NCI-H146 (cell line): Measurements from ENCODE around the gene NDFIP1.
A peak's percentile ranks its signal among the peaks of the same experiment; 100 is the strongest.

ENCODE experiments used
- DNase-seq: peaks from one replicate; lab custom pipeline; 2025; lab: John Stamatoyannopoulos, UW

The NDFIP1 gene

DNA sequence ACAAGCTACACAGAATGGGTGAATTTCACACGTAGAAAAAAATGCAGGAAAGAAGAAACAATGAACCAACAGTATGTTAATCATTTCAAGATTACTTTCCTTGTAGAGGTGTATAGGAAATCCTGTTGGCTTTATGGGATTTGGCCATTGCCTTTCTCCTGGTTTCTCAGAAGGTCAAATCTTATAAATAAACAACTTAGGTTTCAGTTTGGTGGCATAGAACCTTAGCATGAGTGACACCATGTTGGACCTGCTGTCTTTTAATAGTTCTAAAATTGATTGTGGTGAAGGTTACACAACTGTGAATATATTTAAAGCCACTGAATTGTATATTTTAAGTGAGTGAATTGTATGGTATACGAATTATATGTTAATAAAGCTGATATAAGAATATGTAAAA lies 16.7 kb upstream of the NDFIP1 start:
- DNase-seq = no peak

GRCh38 chr5:142095035-142095434 lies 13.5 kb upstream of the NDFIP1 start:
- no peak for DNase-seq

DNA sequence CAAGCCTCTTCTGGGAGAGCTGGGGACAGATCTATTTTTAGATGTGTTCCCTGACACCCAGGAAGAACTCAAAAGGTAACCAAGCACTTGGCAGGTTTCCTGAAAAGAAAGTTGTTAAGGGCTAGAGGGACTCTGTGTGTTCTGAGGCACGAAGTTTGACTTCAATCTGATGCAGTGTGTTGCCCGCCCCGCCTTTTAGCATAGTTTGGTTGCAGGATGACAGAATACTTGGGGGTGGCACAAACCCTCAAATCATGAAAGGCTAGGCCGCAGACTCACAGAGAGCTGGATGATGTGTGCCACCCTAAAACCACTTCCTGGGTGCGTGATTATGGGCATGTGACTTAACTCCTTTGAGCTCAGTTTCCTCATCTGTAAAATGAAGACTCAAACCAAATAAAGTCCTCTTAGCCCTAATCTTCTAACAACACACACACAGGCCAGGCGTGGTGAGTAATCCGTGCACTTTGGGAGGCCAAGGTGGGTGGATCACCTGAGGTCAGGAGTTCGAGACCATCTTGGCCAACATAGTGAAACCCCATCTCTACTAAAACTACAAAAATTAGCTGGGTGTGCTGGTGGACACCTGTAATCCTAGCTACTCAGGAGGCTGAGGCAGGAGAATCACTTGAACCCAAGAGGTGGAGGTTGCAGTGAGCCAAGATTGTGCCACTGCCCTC lies 12.8 kb upstream of the NDFIP1 start:
- no peak for DNase-seq

GRCh38 chr5:142096382-142096781 lies 12.2 kb upstream of the NDFIP1 start:
- no peak for DNase-seq

DNA sequence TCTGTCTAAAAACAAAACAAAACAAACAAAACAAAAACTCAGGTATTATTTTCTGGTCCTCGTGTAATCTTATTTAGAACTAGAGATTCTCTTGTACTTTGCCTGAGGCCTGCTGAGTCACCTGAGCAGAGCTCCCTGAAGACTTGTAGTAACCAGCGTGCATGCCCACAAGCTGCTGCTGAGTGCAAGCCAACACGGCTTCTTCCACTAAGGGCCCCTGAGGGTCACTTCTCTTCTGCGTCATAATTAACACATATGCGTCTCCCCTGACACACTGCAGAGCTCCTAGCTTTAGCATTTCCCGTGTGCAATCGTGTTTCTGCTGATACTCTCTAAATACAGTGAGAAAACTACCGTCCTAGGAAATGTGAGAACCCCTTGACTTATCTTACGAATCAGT lies 10.9 kb upstream of the NDFIP1 start:
- DNase-seq = no peak

DNA sequence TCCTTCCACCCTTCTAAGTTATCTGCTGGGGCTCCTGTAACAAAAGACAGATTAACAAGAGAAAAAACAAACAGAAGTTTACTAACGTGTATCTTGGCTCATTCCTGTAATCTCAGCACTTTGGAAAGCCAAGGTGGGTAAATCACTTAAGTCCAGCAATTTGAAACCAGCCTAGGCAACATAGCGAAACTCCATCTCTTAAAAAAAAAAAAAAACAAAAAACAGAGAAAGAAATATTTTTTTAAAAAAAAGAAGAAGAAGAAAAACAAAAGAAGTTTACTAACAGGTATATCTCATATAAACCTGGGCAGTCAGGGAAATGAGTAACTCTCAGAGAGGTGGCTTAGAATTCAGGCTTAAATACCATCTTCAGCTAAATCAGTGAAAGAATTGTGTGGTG lies 10.3 kb upstream of the NDFIP1 start:
- no peak for DNase-seq

GRCh38 chr5:142098931-142099330 lies 9.6 kb upstream of the NDFIP1 start:
- DNase-seq = no peak

- DNase-seq = no peak
Measured at GRCh38 chr5:142100307-142100706, 8.3 kb upstream of the NDFIP1 start.

- DNase-seq = no peak
Measured at GRCh38 chr5:142102980-142103740, 5.4 kb upstream of the NDFIP1 start.

DNA sequence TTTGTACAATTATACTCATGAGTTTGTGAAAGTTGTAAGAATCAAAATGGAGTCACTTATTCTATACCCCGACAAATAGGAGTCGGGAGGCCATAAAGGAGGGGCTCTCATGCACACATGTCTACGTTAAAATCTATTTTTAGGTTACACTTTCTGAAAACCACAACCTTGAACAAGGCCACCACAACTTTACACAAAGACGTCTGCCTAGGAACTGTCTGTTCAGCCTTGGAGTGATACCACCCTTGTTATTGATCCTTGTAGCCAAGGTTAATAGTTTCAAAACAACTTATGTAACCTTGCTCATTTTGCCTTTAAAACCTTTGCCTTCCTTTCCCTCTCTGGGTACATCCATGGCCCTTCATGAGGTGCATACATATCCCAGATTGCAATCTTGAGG lies 4.1 kb upstream of the NDFIP1 start:
- no peak for DNase-seq

- no peak for DNase-seq
Measured at GRCh38 chr5:142106061-142106460, 2.5 kb upstream of the NDFIP1 start.

GRCh38 chr5:142107036-142107735 lies 1.4 kb upstream of the NDFIP1 start:
- no peak for DNase-seq

DNA sequence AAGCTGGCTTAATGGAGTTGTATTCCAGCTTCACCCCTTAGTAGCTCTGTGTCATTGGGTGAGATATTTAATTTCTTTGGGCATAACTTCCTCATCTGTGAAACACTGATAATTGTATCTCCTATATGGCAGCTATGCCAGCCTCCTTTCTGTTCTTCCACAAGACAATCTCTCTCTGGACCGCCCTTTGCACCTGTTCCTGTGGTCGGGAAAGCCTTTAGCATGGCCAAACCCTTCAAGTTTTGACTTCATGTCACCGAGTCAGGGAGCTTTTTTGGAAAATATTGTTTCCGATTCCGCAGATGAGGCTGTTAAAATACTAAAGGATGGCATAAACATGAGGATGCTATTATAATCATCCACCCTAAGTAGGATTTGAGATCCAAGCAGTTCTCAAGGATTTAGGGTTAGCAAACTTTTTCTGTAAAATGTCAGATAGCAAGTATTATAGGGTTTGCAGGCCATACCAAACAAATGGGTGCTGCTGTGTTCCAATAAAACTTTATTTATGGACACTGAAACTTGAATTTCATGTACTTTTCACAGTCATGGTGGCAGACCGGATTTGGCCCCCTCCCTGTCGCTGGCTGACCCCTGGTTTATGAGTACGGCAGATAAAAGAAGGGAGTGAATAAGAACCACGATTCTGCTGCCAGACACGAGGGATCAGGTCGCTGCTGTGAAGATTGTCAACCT lies 695 bp upstream of the NDFIP1 start:
- no peak for DNase-seq

- DNase-seq = peak; percentile 20
Measured at GRCh38 chr5:142109331-142110045, 909 bp downstream of the NDFIP1 start.

GRCh38 chr5:142110046-142110531 lies 1.5 kb downstream of the NDFIP1 start:
- no peak for DNase-seq

DNA sequence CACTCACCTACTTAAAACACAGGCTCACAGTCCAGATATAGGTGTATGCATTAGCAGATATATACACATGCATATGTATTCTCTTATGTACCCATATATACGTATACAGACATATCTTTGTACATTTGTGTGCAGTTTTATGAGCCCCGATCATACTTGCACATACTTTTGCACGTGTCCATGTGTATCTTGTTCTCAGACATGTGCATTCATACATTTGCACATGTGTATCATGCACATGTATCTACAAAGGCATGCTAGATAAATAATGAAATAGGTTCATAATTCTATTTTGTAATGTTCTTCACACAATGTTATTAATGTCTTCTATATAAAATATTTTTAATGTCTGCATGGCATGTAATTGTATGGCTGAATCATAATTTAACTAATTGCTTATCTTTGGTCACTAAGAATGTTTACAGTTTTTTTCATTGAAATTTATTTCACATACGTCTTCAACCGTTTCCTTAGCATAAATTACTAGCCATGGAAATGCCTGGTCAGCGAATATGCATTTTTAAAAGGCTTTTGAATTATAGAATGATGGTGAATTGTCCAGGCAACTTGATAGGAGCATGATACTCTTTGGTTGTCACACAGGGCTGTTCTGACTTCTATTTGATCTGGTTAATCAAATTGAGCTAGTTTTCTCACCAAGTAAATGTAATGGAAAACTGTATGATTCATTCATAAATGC lies 2.6 kb downstream of the NDFIP1 start:
- no peak for DNase-seq

GRCh38 chr5:142114687-142115086 lies 6.1 kb downstream of the NDFIP1 start:
- DNase-seq = no peak

DNA sequence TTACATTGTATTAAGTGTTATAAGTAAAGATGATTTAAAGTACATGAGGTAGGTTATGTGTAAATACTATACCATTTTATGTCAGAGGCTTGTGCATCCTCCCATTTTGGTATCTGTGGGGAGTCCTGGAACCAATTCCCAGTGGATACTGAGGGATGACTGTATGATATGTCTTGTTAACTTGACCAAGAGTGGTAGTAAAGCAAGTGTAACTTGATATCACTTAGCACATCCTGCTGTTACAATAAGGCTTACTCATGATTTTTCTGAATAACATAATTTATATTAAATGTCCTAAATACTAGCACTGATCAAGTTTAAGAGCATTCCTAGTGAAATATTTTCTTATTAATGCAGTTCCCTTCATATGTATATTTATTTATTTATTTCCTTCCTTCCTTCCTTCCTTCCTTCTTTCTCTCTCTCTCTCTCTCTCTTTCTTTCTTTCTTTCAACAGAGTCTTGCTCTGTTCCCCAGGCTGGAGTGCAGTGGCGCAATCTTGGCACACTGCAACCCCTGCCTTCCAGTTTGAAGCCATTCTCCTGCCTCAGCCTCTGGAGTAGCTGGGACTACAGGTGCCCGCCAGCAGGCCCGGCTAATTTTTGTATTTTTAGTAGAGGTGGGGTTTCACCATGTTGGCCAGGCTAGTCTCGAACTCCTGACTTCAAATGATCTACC lies 7.5 kb downstream of the NDFIP1 start:
- no peak for DNase-seq

DNA sequence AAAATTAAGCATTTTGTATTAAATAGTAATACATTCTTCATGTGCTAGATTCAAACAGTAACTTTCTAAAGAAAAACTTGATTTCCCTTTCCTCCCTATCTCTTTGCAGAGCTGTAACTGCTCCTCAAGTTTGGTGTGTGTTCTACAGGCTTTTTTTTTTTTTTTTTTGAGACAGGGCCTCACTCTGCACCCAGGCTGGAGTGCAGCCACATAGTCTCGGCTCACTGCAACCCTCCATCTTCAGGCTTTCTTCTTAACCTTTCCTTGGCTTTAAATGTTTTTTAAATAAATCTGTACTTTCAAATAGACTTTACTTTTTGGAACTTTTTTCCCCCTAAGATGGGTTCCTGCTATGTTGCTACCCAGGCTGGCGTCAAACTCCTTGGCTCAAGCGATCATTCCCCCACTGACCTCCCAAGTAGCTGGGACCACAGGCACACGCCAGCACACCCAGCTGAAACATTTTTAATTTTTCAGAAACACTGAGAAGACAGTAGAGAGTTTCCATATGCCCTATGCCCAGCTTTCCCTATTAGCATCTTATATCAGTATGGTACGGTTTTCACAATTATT lies 9.1 kb downstream of the NDFIP1 start:
- no peak for DNase-seq

DNA sequence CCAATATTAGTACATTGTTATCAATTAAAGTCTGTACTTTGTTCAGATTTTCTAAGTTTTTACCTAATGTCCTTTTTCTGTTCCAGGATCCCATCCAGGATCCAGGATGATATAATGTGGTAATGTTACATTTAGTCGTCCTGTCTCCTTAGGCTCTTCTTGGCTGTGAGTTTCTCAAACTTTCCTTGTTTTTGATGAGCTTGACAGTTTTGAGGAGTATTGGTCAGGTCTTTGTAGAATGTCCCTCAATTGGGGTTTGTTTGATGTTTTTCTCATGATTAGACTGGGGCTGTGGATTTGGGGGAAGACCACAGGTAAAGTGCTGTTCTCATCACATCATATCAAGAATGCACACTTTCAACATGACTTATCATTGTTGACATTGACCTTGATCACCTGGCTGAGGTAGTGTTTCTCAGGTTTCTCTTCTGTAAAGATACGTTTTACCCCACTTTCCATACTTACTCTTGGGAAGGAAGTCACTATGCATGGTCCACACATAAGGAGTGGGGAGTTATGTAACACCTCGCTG lies 9.6 kb downstream of the NDFIP1 start:
- no peak for DNase-seq
